ENCODE results near the gene TTLL6. TPM values are rescaled to one million over a fixed set of nuclear protein-coding genes. Genes with fewer than 3 reads are reported as not detected.

Gene TTLL6
- total and polyA plus RNA-seq, 2 donors (not counting 3 experiments of a cell fraction or from before 2014, with no cell fraction given), result not detected

GRCh38 chr17:48795444-48796162, 21.4 kb downstream of the TTLL6 start:
- Histone ChIP-seq H3K9me3 (replicated peaks; ENCODE audit: control insufficient read depth, insufficient read depth, low read length) (no peaks in the 10 kb centered on the region), H3K9ac (replicated peaks; ENCODE audit: extremely low read depth, insufficient read depth, low read length) (no peak overlapping the region), H3K4me3 (replicated peaks in 1 of 3; ENCODE audit: insufficient read depth in 1 of 3, low read depth in 1 of 3, low read length in 3 of 3) (no peak overlapping the region), H2AFZ (ENCODE audit: low read depth, low read length) (no peak overlapping the region), H3K36me3 (ENCODE audit: control insufficient read depth in 2 of 2, extremely low read depth in 1 of 2, insufficient read depth in 2 of 2, low read length in 2 of 2) (no peaks in the 10 kb centered on the region), H3K79me2 (ENCODE audit: control insufficient read depth, insufficient read depth, low read length) (no peaks in the 10 kb centered on the region), H3K9me1 (replicated peaks; ENCODE audit: control insufficient read depth, extremely low read depth, insufficient read depth, low read length) (no peaks in the 10 kb centered on the region), H3K4me2 (ENCODE audit: insufficient read depth, low read length) (no peak overlapping the region), H3K4me1 (ENCODE audit: control insufficient read depth, extremely low read depth, insufficient read depth, low read length) (no peaks in the 10 kb centered on the region), H3K27me3 (ENCODE audit: control insufficient read depth in 2 of 2, insufficient read depth in 2 of 2, low read length in 2 of 2) (peaks cover 2 to 3% of the 10 kb centered on the region in 2 experiments), H3K27ac (ENCODE audit: insufficient read depth, low read depth, low read length) (no peak overlapping the region), H4K20me1 (replicated peaks; ENCODE audit: control insufficient read depth, extremely low read depth, insufficient read depth, low read length) (no peaks in the 10 kb centered on the region)
- intact Hi-C loops (cut with micrococcal nuclease), result no loop called here
- dilution Hi-C loops (cut with MboI; ENCODE audit: extremely low pct_ligation_motif_present, low sequenced_read_pairs), result no loop called here
- BruUV-seq (replicated peaks), result no TSS peak
- no peak for FAIRE-seq
- ChIA-PET POLR2A (no interaction called here), CTCF (interaction anchor here (1.6 kb wide), 1 partner anchor 83 kb away, joined by 4 read pairs; no protein-coding TSS in a partner anchor)
- DNase-seq (ENCODE audit: low read depth, low spot score), result no peak
- TF ChIP-seq MYC (IDR thresholded peaks at IDR 0.05; ENCODE audit: low read depth, low read length) (no peak), EZH2 (IDR thresholded peaks at IDR 0.05; ENCODE audit: borderline replicate concordance, low read depth, low read length, severe bottlenecking) (no peak), JUN (IDR thresholded peaks at IDR 0.05; ENCODE audit: borderline replicate concordance, insufficient read depth, insufficient read length, low read depth) (no peak), POLR2A (IDR thresholded peaks at IDR 0.05; ENCODE audit: low read depth, low read length) (no peak), FOS (IDR thresholded peaks at IDR 0.05; ENCODE audit: borderline replicate concordance, insufficient read depth, low read length) (no peak), GATA2 (IDR thresholded peaks at IDR 0.05; ENCODE audit: insufficient read depth, insufficient read length, low read depth, low read length) (no peak), POLR2AphosphoS5 (IDR thresholded peaks at IDR 0.05; ENCODE audit: insufficient read depth, low read depth, low read length) (no peak)
